NCI-H526 treated with DMSO at 0.1 percent for 48 hours (cell line): ENCODE results near the gene ADPRM.
"Not testable (repeated sequence)": the region's sequence is repeated elsewhere in the genome, so short reads cannot be mapped to it uniquely, and the experiment has no call there.

Source experiments
- DNase-seq: peaks from one replicate; lab custom pipeline; 2025; lab: John Stamatoyannopoulos, UW

The ADPRM gene

GRCh38 chr17:10699856-10700255 is 2.5 kb downstream of the ADPRM start:
- no peak for DNase-seq

DNA sequence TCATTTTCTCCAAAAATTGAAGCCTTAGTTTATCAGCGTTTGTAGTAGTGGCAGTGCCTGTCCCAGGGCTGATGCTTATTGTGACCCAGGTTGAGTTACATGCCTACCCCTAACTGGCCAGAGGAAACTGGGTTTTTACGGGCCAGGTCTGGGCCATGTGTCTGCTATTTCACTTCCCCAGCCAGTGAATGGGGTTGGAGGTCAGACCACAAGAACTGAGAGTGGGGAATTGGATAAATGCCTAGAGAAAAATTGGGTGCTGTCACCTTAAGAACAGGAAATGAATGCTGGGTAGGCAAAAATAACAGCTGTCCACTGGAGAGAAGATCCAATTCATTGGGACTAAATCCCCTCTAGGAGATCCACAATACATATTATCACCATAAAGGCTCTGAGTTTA is 5.2 kb downstream of the ADPRM start:
- no peak for DNase-seq

GRCh38 chr17:10705727-10706126 is 8.3 kb downstream of the ADPRM start:
- DNase-seq = no peak

DNA sequence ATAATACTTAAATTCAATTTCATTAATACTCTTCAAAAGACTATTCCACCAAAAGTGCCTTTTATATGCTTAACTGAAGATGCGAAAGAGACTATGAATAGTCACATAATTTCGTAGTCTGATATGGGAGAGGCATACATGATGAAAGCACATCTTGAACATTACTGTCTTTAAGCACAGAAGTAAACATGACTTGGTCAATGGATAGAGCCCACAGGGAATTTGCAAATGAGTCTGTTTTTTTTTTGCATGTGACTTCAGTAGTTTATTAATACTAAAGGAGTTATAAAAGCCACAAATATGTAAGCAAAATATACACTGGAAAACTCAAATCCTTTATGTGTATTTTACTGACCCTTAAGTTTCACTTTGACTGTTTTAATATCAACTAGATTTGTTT is 15.9 kb downstream of the ADPRM start:
- no peak for DNase-seq

- DNase-seq = no peak
Observed at GRCh38 chr17:10716218-10716617, 18.8 kb downstream of the ADPRM start.

DNA sequence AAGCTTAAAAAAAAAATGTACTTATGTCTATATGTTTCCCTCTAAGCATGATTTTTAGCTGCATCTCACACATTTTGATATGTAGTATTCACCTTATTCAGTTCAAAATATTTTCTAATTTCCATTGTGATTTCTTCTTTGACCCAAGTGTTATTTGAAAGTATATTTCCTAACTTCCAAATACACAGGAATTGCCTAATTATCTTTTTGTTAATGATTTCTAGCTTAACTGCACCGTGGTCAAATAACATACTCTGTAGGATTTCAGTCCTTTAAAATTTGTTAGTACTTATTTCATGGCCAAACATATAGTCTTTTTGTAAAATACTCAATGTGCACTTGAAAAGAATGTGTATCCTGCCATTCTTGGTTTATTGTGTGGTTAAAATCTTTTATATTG is 21.2 kb downstream of the ADPRM start:
- DNase-seq = no peak

- no peak for DNase-seq
Observed at GRCh38 chr17:10724546-10725195, 27.3 kb downstream of the ADPRM start.

GRCh38 chr17:10725262-10725661 is 27.9 kb downstream of the ADPRM start:
- DNase-seq = no peak

DNA sequence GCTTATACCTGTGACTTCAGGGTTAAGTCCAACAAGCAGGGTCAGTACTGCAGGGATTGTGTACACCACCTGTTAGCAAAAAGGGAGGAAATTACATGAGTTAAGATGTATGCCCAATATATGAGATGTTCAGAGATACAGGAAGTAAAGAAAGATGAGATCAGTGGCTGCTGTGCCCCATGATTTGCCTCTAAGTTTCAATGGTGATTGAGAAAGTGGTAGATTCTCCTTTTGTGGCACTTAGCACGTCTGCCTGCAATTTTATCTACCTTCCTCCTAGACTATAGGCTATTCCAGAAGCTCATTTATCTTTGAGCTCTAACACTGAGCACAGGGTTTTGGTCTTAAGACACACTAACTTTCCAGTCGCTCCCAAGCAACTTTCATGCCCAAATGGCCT is 28.8 kb downstream of the ADPRM start:
- no peak for DNase-seq

GRCh38 chr17:10727192-10727591 is 29.8 kb downstream of the ADPRM start:
- DNase-seq = no peak

DNA sequence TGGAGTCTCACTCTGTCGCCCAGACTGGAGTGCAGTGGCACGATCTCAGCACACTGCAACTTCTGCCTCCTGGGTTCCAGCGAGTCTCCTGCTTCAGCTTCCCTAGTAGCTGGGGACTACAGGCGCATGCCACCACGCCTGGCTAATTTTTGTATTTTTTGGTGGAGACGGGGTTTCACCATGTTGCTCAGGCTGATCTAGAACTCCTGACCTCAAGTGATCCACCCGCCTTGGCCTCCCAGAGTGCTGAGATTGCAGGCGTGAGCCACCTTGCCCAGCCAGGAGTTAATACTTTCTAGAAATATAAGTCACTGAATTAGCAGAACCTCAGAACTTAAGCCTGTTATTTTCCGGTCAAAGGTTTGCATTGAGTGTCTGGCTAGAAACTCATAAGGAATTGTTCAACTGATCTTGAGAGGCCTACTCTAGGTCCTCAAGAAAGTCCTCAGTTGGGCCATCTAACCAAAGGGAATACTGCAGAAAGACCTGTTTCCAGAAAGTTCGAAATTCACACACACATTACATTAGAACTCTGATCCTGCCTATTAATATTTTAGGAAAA is 31.0 kb downstream of the ADPRM start:
- no peak for DNase-seq

DNA sequence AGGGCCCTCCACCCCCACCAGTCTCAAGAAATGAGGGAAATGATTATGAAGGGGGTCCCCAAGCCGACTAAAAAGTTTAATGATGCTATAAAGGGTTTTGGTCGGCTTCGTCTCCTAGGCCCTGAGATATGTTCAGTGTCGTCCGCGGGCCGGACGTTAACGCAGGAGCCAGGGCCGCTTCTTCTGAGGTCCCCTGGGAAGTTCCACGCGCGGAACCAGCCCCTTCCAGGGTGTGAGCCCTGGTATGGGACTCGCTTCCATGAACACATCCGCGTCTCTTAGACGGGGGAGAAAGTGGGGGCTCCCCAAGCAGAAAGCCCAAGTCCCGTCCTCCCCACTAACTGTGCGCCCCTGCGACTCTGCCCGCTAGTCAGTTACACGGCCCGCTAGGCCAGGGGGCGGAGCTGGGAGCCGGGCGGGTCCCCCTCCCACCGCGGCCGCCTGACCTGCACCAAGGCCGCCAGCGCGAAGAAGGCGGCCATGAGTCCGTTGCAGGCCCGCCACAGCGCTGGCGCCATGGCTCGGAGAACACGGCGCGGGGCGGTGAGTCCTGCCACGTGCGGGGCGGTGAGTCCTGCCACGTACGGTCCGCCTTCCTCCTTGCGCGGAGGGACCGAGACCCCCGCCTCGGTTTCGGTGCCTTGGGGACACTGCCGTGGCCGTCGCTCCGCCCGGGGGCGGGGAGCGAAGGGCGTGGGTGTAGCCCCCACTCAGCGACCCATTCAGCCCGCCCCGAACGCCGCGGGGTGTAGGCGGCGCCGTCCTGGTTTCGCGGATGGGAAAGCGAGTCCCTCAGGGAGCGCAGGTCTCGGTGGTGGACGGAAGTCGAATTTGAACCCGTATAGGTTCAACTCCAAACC is 32.2 kb downstream of the ADPRM start, which contains the start of gene TMEM220:
TSS of gene TMEM220 (minus strand) at position 690 of the 860 bp plus-strand sequence. CDS start at position 518, 172 bp downstream.
- DNase-seq = no peak

- DNase-seq = not testable (repeated sequence)
Observed at GRCh38 chr17:10730247-10730646, 32.9 kb downstream of the ADPRM start.

DNA sequence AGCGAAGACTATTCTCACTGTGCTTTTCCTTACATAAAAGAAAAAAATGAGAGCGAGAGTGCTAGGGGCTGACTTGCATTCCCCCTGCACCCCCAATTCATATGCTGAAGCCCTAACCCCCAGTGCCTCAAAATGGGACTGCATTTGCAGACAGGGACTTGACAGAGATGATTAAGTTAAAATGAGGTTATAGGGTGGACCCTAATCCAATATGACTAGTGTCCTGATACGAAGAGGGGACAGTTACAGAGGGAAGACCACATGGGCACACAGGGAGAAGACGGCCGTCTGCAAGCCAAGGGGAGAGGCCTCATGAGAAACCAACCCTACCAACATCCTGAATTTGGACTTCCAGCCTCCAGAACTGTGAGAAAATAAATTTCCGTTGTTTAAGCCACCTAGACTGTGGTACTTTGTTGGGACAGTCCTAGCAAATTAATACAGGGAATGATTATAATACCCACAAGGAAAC is 34.0 kb downstream of the ADPRM start:
- DNase-seq = no peak

DNA sequence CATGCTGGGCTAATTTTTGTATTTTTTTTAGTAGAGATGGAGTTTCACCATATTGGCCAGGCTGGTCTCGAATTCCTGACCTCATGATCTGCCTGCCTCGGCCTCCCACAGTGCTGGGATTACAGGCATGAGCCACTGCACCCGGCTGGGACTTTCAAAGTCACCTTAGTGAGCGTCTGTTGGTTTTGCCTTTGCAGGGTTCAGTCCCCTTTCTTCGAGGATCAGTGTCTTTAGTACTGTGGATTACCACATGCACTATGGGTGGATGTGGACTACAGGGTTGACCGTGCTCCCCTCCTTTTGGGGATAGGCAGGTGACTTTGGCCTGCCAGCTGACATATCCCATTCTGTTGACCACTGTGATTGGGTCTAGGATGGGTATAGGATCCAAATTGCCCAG is 34.7 kb downstream of the ADPRM start:
- not testable (repeated sequence) for DNase-seq

GRCh38 chr17:10733666-10734065 is 36.3 kb downstream of the ADPRM start:
- no peak for DNase-seq

GRCh38 chr17:10735251-10735650 is 37.9 kb downstream of the ADPRM start:
- DNase-seq = no peak

DNA sequence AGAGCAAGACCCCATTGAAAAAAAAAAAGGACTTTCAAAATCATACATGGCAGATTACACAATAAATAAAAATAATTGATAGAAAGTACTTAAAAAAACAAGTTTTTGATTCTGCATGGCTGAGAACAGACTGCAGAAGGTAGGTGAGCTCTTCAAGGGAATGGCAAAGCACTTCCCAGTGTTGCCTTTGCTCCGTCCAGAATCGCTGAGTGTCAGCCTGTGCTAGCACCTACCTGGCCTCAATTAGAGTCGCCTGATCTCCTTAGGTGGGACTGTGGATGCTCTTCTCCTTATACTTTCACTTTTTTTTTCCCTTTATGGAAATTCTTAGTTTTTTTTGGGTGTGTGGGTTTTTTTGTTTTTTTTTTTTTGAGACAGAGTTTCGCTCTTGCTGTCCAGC is 38.4 kb downstream of the ADPRM start:
- DNase-seq = no peak

DNA sequence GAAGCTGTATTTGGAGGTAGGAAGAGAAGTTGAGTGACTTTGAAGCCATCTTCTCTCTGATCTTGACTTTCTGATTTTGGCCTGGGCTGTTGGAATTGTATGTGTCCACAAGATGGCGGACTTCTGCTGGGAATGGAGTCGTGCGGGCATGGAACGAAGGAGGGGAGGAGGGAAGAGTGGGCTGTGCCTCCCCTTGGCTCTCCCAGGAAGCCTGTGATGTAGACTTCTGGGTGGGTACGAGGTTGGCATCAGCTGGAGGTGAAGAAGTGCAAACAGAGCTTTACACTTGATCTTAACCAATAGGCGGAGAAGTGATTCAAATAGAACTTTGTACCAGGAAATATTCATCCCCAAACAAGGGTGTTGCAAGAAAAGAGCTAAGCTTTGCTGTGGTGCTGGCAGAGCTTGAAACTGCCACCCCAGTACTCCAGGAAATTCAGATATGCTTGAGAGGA is 39.8 kb downstream of the ADPRM start:
- peak; percentile 16 for DNase-seq

GRCh38 chr17:10737736-10738135 is 40.3 kb downstream of the ADPRM start:
- no peak for DNase-seq

- DNase-seq = no peak
Observed at GRCh38 chr17:10738521-10739258, 41.3 kb downstream of the ADPRM start.

- DNase-seq = no peak
Observed at GRCh38 chr17:10739386-10739785, 42.0 kb downstream of the ADPRM start.
